ENCODE measurements around the gene CCNYL1. TPM values are rescaled to one million over a fixed set of nuclear protein-coding genes. Genes with fewer than 3 reads are reported as not detected.
"Not testable (repeated sequence)": the region's sequence is repeated elsewhere in the genome, so short reads cannot be mapped to it uniquely, and the experiment has no call there.

Gene CCNYL1
- total RNA-seq, 4 donors from 2014 or later, result 3.3 to 10.1 (median 7.1) TPM

GRCh38 chr2:207760453-207760852 lies 49.0 kb downstream of the CCNYL1 start:
- TF ChIP-seq CTCF (IDR thresholded peaks at IDR 0.05 in 4 of 5, conservative IDR thresholded peaks at IDR 0.05 in 1 of 5) (no peak), POLR2A (IDR thresholded peaks at IDR 0.05) (no peak)
- Histone ChIP-seq H3K36me3 (no peaks in the 10 kb centered on the region), H3K4me3 (no peak overlapping the region), H3K27ac (no peak overlapping the region), H3K4me1 (peaks cover 21 to 26% of the 10 kb centered on the region in 2 donors), H3K27me3 (no peaks in the 10 kb centered on the region), H3K9me3 (no peaks in the 10 kb centered on the region)
- no peak for DNase-seq
- ATAC-seq, result no peak
- in situ Hi-C loops (cut with MboI; ENCODE audit: low sequenced_read_pairs in 4 of 4), result no loop called here
- intact Hi-C loops (cut with DNase I; ENCODE audit: low total_unique reads), result no loop called here

- peaks cover 21 to 33% of the 10 kb centered on the region in 2 donors for H3K4me1 ChIP-seq
- in situ Hi-C loops (cut with MboI; ENCODE audit: low sequenced_read_pairs in 4 of 4); H3K9me3 ChIP-seq; H3K27ac ChIP-seq; H3K36me3 ChIP-seq; DNase-seq; H3K27me3 ChIP-seq; intact Hi-C loops (cut with DNase I; ENCODE audit: low total_unique reads); ATAC-seq; H3K4me3 ChIP-seq: not testable (repeated sequence)
Observed at GRCh38 chr2:207761426-207761825, 50.0 kb downstream of the CCNYL1 start.

GRCh38 chr2:207762146-207762545 lies 50.7 kb downstream of the CCNYL1 start:
- intact Hi-C loops (cut with DNase I; ENCODE audit: low total_unique reads) (no loop called here), in situ Hi-C loops (cut with MboI; ENCODE audit: low sequenced_read_pairs in 4 of 4) (no loop called here)
- no peak overlapping the region for H3K27ac ChIP-seq
- no peak for ATAC-seq
- no peaks in the 10 kb centered on the region for H3K9me3 ChIP-seq
- H3K27me3 ChIP-seq, result no peaks in the 10 kb centered on the region
- peaks cover 21 to 35% of the 10 kb centered on the region in 2 donors for H3K4me1 ChIP-seq
- no peak for TF ChIP-seq POLR2A (IDR thresholded peaks at IDR 0.05)
- no peak for TF ChIP-seq CTCF (IDR thresholded peaks at IDR 0.05 in 4 of 5, conservative IDR thresholded peaks at IDR 0.05 in 1 of 5)
- no peak for DNase-seq
- no peak overlapping the region for H3K4me3 ChIP-seq
- H3K36me3 ChIP-seq, result no peaks in the 10 kb centered on the region

GRCh38 chr2:207763303-207763917 lies 52.0 kb downstream of the CCNYL1 start:
- intact Hi-C loops (cut with DNase I; ENCODE audit: low total_unique reads) (no loop called here), in situ Hi-C loops (cut with MboI; ENCODE audit: low sequenced_read_pairs in 4 of 4) (no loop called here)
- Histone ChIP-seq H3K4me3 (no peak overlapping the region), H3K4me1 (peaks cover 29 to 44% of the 10 kb centered on the region in 2 donors), H3K36me3 (no peaks in the 10 kb centered on the region), H3K9me3 (no peaks in the 10 kb centered on the region), H3K27me3 (no peaks in the 10 kb centered on the region), H3K27ac (no peak overlapping the region)
- no peak for DNase-seq
- TF ChIP-seq CTCF (IDR thresholded peaks at IDR 0.05 in 4 of 5, conservative IDR thresholded peaks at IDR 0.05 in 1 of 5), result no peak
- TF ChIP-seq POLR2A (IDR thresholded peaks at IDR 0.05), result no peak
- ATAC-seq, result no peak

- no peaks in the 10 kb centered on the region for H3K36me3 ChIP-seq
- no peak for ATAC-seq
- no peaks in the 10 kb centered on the region for H3K27me3 ChIP-seq
- H3K27ac ChIP-seq, result no peak overlapping the region
- TF ChIP-seq POLR2A (IDR thresholded peaks at IDR 0.05) (no peak), CTCF (IDR thresholded peaks at IDR 0.05 in 4 of 5, conservative IDR thresholded peaks at IDR 0.05 in 1 of 5) (no peak)
- in situ Hi-C loops (cut with MboI; ENCODE audit: low sequenced_read_pairs in 4 of 4) (no loop called here), intact Hi-C loops (cut with DNase I; ENCODE audit: low total_unique reads) (no loop called here)
- H3K4me1 ChIP-seq, result peaks cover 29 to 45% of the 10 kb centered on the region in 2 donors
- no peak for DNase-seq
- no peak overlapping the region for H3K4me3 ChIP-seq
- no peaks in the 10 kb centered on the region for H3K9me3 ChIP-seq
Observed at GRCh38 chr2:207764096-207764630, 52.7 kb downstream of the CCNYL1 start.
